ENCODE results near the gene XK.

Gene XK

DNA sequence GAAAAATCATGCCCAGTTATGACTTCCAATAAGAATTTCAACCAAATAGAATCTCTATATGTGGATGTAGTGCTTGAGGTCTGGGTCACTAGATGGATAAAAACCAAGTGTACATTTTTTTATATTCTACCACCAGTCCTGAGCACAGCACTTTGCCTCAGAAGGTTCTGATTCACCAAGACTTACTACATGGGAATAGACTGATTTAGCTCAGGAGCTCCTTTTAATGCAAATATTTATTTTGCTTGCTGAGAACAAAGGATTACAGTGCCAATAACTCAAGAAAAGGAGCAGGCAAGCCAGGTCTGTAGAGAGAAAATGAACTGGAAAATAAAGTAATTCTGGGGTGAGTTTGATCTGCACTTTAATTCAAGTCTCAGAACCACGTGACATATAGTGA is 6.4 kb upstream of the XK start:
- DNase-seq (ENCODE audit: low read depth, low spot score), result no peak

DNA sequence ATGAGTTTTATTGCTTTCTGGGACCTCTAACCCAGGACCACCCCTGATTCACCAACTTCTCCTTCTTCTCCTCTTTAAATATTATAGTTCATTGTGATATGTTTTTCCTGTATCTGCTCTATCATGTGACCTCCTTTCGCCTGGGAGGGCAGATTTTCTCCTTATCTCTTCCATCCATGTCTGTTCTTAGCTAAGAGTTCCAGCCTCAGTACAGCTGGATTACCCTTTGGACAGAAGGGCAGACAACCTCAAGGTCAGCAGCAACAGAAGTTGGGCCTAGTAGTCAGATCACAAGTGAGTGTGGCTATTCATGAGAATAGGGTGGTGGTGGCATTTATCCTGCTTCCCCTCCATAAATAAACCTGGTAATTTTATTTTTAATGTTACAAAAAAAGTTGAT is 5.7 kb upstream of the XK start:
- DNase-seq (ENCODE audit: low read depth, low spot score), result no peak

DNA sequence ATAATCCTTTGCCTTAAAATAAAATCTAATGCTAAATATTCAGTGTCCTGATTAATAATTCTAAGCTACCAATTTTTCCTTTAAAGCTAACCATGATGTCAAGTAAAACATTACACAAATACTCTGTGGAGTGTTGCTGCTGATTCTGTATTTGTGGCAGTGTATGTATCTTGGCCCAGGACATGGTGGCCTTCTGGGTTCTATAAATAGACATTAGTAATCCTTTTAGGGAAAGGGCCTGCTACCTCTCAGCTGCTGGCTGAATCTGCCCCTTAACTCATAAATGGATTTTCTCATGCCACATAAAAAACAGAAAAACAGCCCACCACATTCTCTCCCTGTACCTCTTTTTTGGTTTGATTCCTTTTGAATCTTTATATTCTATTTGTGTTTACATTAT is 1.2 kb upstream of the XK start:
- no peak for DNase-seq (ENCODE audit: low read depth, low spot score)

DNA sequence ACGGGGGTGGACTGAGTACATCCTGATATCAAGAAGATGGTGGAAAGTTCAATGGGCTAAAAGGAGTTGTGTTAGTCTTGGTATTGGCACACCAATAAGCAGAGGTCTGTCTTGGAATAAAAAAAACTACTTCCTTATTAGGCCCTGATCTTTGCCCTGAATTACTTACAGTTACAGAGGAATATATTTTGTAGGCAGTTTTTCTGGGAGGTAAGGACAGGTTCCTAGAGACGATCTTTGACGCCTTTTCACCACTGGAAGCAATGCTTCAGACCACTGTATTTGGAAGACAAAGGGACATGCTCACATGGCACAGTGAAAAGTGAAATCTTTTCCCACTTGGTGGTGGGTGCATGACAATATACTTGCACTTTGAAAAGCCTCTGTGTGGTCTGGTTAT is 618 bp upstream of the XK start:
- no peak for DNase-seq (ENCODE audit: low read depth, low spot score)

DNA sequence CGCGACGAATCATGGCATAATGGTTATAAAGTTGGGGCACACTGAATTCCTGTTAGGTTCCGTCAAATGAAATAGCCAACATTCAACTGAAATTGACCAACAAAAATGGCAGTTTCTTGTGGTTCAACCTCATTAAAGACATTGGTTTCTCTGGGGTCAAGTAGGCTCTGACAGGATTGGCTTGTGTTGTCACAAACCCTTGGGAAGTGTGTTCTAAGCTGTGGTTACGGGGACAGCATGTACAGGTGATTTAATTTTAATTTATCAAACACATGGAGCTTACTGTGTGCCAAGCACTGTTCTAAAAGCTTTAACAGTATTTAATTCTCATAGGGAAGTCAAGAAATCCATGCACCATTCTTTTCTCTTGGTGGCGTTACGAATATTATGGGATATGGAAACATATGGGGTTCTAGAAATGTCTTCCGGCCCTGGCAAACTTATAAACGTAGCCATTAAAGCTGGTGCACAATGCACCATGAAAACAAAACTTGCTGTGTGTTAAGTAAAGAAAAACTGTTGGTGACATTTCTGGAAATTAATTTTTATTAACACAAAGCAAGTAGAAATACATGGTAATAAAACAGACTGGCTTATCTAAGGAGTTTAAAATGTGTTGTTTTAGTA is 891 bp downstream of the XK start:
- DNase-seq (ENCODE audit: low read depth, low spot score), result no peak

DNA sequence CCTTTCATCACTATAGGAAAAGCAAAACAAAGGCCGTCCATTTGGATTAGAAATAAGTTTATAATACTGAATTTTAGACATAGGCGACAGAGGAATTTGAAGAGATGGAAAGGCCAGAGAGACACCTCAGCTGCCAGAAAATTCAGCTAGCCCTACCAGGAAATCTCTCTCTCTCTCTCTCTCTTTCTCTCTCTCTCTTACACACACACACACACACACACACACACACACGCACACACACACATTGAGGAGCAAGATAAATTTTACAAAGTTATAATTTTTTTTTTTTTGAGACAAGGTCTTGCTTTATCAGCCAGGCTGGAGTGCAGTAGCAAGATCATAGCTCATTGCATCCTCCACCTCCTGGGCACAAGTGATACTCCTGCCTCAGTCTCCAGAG is 1.4 kb downstream of the XK start:
- DNase-seq (ENCODE audit: low read depth, low spot score), result no peak

DNA sequence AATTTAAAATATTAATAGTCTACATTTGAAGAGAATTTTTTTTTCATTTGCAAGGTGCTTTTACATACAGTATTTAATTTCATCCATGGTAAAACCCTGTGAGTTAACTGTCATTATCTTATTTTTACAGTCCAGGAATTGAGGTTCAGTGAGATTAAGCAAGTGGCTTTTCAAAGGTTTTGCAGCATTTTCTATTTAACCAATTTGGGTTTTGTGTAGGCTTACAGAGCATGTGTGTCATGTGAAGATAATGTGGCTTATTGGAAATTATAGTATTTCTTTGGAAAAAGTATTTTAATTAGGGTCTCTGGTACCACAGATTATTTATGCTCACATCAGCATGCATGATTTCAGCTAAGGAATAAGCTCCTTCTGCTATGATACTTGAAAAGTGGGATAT is 4.5 kb downstream of the XK start:
- no peak for DNase-seq (ENCODE audit: low read depth, low spot score)

DNA sequence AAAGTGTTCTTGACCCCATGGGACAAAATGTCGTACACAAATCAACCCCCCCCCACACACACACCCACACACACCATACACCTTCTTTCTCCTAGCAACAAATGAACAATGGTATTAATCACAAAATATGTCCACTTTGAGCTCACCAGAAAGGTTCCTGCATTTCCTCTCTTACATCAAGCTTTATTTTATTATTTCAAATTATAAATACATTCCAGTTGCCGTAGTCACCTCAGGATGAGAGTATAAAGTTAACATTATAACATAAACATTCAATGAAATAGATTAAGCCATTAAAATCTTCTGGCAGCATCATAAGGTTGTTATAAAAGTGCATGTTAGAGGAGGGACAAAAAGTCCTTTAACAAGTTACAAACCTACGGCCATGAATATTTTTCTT is 7.3 kb downstream of the XK start:
- DNase-seq (ENCODE audit: low read depth, low spot score), result no peak

DNA sequence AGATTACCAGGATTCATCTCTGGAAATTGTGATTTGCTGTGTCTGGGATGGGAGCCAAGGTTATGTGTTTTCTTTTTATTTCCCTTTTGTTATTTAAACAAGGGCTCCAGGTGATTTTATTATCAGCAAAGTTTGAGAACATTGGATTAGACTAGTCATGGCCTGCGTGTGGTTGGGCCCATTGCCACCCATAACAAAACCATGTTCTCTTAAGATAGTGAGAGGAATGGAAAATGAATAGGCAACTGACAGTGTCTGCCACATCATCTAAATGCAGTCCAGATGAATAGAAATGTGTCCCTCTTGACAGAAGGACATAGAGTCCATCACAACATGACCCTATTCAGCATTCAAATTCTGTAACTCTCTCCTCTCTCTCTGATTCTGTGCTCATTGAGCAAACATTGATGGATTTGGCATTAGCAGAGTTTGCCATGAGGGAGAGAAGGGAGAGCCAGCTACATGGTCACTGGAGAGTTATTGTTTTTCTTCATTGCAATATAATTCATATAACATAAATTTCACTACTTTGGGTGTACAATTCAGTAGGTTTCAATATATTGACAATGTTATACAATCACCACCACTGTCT is 11.7 kb downstream of the XK start:
- no peak for DNase-seq (ENCODE audit: low read depth, low spot score)

DNA sequence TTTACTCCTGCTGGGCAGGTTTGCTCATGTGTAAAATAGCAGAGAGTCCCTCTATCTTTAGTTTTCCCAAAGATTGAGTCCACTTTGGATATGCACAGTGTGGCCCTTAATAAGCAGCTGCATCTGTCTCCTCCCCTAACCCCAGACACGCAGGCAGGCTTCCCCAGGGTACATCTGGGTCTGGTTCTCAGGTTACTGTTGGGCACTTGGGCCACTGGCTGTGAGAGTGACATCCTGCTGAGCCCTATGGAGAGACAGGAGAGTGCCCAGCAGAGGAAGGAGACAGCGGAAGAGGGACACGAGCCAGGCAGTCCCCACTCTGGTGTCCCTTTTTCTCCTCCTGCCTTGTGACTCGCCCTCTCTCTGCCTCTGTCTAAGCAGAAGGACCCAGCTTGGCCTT is 16.0 kb downstream of the XK start:
- DNase-seq (ENCODE audit: low read depth, low spot score), result no peak

DNA sequence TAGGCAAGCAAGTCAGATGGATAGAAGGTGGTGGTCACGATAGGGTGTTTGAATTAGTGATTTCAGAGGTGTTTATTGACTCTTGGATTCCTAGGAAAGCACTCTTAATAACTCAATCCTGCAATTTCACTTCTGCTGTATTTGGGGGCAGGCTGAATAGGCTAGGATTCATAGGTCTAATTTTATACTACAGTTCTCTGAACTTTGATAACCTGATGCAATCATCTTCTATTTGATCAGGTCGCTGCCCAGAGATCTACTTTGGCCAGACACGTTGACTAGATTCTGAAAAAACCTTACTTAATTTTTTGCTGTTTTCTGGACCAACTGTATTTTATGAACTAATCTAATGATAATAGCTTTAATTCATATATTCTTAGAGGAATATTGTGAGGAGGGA is 26.4 kb downstream of the XK start:
- no peak for DNase-seq (ENCODE audit: low read depth, low spot score)

DNA sequence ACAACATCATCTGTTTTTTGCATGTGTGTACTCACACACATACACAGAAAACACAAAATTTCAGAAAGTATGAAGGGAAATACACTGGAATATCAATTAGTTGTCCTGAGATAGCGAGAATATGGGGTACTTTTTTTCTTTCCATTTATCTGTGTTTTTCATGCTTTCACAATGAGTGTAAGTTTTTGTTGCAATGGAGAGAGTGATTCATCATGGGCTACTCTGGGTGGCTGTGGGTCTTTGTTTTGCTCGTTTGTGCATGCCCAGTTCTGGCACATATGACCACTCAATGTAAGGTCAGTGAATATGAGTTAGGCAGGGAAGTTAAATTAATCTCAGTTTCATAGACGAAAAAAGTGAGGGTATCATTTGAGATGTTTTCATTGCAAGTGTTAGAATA is 26.9 kb downstream of the XK start:
- DNase-seq (ENCODE audit: low read depth, low spot score), result no peak

DNA sequence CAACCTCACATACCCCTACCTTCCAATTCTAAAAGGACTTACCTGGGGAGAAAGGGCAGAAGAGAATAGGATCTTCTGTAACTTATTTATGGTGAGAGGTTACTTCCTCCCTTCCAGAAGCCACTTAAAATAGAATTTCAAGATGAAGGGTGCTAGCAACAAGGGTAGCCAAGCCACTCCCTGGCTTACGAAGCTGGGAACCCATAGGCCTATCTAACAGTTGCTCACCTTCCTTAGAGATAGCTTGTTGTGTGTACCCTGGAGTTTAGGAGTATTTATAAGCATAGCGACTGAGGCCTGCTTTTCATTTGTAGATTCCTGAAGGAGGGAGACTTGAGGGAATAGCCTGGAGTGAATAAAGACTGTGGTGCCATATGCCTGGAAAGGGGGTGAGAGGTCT is 28.9 kb downstream of the XK start:
- no peak for DNase-seq (ENCODE audit: low read depth, low spot score)

DNA sequence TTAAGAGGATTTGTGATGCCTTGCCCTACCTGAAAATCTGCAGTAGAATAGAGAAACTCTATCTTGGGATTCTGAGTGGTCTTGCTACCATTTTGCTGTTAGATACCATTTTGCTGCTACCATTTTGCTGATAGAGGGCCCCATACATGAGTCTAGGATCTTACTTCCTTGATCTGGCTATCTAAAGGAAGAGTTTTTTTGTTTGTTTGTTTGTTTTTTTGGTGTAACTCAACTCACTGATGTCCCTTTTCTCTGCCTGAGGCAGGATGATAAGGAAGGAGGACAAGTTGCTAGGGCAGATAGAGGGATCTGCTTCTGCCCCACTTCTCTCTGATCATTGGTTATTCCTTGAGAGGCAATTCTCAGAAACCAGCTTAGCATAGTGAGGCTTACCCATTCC is 31.0 kb downstream of the XK start:
- DNase-seq (ENCODE audit: low read depth, low spot score), result no peak

DNA sequence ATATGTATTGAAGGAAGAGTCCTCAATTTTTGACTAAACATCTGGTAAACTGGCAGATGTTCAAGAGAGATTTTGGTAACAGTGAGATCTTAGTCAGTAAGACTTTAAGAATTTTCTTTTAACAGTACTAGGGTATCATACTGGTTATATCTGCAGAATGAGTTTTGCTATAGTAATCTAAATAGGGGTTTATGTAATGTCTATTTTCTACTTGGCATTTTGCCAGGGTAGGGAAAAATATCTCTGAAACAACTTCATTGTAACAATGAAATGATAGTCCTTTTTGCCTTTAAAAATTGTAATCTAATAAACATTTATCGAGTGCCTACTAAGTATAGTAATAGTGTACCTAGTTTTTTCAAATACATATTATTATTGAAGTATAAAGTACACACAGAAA is 32.1 kb downstream of the XK start:
- no peak for DNase-seq (ENCODE audit: low read depth, low spot score)

DNA sequence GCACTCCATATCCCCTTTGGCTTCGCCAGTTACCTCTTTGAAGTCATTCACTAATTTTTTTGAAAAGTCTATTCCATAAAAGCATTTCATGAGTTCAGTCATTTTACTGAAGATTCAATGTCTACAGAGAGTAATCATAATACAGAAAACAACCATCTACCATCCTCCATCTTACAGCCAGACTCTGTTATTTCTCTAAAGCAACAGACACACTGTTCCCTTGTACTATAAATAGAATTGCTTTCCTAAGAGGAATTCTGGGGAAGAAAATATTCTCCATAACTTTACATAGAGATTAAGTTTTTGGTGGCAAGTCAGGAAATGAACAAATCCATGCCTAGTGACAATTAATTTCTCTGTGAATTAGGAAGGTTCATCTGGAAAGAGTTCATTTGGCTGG is 37.0 kb downstream of the XK start:
- DNase-seq (ENCODE audit: low read depth, low spot score), result no peak

DNA sequence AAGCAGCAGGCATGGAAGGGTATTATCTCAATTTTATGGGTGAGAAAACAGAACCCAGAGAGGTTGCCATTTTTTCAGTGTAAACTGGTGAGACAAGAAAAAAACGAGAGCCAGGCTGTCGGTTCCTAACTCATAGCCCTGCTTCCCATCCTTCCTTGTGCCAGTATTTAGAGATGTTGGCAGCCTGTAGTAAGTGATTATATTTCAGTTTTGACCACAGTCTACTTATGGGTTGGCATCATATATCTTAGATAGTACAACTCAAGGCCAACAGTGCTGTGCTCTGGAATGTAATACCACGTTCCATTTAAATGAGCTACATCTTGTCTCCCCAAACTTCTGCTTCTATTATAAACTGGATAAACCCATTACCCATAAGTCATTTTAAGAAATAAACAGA is 40.8 kb downstream of the XK start:
- no peak for DNase-seq (ENCODE audit: low read depth, low spot score)

DNA sequence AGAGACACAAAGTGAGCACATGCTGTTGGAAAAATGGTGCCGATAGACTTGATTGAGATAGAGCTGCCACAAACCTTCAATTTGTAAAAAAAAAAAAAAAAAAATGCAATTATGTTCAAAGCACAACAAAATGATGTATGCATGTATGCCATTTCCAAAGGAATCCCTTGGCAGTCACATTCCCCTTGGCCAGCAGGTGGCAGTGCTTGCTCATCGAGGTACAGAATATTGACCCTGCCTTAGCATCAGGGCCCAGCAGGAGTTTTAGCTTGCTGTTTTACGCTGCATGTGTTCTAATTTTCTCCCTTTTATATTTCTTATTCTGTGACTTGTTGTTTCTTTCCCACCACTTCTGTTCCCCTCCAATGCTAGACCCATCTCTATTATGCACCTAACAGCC is 59.8 kb downstream of the XK start:
- peak; percentile 44 for DNase-seq (ENCODE audit: low read depth, low spot score)

DNA sequence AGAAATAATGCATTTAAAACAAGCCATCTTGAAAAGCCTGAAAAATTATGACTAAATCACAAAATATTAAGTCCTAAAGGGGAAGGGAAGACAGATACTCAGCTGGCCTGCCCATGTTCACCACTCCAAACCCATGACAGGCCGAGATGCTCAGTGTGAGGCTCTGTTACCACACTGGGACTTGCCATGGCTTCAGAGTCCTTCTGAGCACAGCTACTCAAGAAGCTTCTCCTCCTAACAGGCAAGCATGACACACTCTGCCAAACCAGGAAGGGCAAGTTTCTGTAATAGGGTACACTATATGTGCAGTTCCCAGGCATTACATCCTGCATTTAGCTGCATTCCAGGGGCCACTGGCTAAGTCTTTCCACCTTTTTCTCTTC is 60.2 kb downstream of the XK start:
- DNase-seq (ENCODE audit: low read depth, low spot score), result no peak

DNA sequence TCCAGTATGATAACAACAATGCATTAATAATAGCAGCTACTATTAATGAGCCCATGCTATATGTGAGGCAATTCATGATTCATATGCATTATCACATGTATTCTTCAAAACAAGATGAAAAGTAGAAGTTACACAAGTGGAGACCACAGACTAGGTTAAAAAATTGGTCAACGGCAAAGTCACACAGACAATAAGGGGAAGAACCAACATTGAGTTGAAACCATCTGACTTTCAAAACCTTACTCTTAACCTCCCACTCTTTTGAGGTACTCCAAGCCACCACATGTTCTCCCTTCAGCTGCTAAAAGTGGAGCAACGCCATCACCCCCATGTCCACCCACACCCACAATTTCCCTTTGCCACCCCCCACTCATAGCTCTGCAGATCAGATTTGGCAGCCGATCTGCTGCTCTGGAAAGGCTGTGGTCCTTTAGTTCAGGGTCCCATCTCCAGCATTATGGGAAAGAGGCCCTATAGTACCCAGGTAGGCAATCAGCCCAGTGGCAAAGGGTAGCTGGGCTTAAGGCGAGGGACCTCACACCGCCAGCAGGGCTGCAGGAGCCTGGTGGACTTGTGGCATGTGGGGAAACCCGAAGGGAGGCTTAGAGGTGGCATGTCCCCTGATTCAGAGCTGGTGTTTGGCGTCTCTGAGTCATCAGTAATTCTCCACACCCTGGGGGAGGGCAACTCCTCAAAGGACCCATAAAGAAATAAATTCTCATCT is 60.8 kb downstream of the XK start:
- DNase-seq (ENCODE audit: low read depth, low spot score), result no peak

DNA sequence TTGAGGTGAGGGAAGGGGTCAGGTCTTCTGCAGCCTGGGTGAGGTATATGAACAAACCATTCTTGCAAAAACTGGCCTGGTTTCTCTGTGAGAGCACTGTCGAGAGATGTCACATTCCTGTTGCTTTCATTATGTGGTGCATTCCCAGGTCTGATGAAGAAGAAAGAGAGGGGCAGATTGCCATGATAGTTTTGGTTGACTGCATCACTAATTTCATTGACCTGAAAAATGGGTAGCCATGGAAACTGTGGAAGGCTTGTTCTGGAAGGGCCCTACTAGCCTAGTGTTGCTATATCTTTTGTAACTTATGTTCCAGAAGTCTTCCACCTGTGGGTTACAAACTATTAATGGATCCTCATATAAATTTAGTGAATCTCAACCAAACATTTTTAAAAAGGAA is 61.4 kb downstream of the XK start:
- no peak for DNase-seq (ENCODE audit: low read depth, low spot score)

DNA sequence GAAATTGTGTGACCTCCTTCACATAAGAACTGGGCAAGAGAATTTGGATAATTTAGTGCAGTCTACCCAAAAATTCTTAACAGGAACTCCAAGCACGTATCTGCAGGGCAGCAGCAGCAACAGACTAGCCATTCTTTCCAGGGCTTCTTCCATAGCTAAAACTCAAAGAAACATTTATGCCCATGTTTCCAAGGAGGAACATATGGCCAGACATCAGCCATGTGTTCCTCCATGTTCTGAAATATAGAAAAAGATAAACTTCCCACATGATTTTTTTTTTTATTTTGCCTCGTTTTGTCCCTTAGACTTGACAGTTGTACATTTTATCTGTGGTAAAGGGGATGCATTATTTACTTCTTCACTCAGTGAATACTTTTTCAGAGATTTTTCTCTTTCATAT is 66.7 kb downstream of the XK start:
- no peak for DNase-seq (ENCODE audit: low read depth, low spot score)

DNA sequence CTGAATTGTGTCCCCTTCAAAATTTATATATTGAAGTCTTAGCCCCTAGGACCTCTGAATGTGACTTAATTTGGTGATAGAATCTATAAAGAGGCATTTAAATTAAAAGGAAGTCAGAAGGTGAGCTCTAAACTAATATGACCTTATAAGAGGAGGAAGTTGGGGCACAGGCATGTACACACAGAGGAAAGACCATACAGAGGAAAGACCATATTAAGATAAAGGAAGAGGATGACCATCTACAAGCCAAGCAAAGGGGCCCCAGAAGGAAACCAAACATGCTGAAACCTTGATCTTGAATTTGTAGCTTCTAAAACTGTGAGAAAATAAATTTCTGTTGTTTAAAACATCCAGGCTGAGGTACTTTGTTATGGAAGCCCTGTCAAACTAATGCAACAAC is 67.3 kb downstream of the XK start:
- no peak for DNase-seq (ENCODE audit: low read depth, low spot score)

DNA sequence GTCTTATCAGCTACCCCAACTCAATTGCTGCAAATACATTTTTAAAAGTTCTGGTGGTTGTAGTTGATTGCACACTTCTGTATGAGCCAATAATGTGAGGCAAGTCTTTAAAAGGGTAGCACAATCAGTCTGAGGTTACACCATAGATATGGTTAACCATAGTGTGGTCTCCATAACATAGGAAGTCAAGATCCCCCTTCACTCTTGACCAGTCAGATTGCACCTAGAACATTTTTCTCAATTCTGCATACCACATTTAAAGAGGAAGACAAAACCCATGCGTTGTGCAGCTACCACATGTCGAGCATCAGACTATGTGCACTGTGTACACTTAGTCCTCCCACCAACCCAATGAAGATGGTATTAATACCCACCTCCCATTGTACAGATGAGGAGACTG is 67.8 kb downstream of the XK start:
- no peak for DNase-seq (ENCODE audit: low read depth, low spot score)

Measured in activated naive CD8-positive, alpha-beta T cell treated with anti-CD3 and anti-CD28 coated beads, Interleukin-2, amount 50 U/mL, for 16 hours (primary cell).